ENCODE data around the gene TMEM184C.

The TMEM184C gene

DNA sequence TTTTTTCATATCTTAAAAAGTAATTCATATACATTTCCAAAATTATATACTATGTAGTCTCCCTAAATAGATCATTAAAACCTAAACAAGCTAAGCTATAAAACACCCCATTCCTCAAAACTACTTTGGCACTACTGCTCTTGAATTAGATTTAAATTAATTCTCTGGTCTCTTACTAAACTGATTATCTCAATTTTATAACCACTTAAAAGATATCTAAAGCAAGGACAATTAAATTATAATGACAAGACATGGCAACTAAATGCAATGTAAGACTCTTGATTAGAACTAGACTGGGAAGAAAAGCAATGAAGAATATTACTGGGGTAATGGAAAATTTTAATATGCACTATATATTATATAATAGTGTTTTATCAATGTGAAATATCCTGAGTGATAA lies 27.9 kb downstream of the TMEM184C start:
- H3K27me3 Mint-ChIP-seq, result no peaks in the 10 kb centered on the region
- no peak overlapping the region for H3K4me3 Mint-ChIP-seq
- no peaks in the 10 kb centered on the region for H3K4me1 Mint-ChIP-seq (ENCODE audit: low read depth)
- H3K27ac Mint-ChIP-seq, result no peak overlapping the region
- intact Hi-C loops (cut with micrococcal nuclease), result no loop called here
- no peaks in the 10 kb centered on the region for H3K9me3 Mint-ChIP-seq
- H3K36me3 Mint-ChIP-seq (ENCODE audit: low read depth), result peaks cover 59% of the 10 kb centered on the region

DNA sequence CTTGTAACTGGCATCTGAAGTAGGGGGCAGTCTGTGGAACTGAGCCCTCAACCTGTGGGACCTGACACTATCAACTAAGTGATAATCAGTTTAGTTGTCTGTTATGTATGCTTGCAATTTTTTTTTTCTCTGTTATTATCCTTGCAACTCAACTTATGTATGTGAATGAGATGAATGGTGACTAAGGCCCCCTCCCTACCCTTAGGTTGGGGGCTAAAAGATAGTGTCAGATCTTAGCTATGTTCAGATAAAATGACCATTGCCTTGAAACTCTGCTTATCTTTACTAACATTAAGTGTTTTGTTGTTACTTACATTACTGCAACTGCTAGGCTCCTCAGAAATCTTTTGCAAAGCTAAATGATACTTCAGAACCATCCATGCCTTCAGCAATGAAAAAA lies 31.5 kb downstream of the TMEM184C start:
- no peaks in the 10 kb centered on the region for H3K27me3 Mint-ChIP-seq
- H3K27ac Mint-ChIP-seq, result no peak overlapping the region
- H3K4me3 Mint-ChIP-seq, result no peak overlapping the region
- no peaks in the 10 kb centered on the region for H3K4me1 Mint-ChIP-seq (ENCODE audit: low read depth)
- intact Hi-C loops (cut with micrococcal nuclease), result no loop called here
- no peaks in the 10 kb centered on the region for H3K9me3 Mint-ChIP-seq
- peaks cover 64% of the 10 kb centered on the region for H3K36me3 Mint-ChIP-seq (ENCODE audit: low read depth)

DNA sequence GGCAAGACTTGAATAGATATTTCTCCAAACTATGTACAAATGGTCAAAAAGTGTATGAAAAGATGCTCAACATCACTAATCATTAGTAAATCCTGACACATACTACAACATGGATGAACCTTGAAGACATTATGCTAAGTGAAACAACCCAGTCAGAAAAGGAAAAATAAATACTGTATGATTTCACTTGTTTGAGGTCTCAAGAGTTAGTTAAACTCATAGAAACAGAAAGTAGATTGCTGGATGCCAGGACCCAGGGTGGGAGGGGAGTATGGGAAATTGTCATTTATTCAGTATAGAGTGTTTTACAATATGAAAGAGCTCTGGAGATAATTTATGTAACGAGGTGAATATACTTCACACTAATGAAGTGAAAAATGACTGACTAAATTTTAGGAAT lies 34.4 kb downstream of the TMEM184C start:
- no peaks in the 10 kb centered on the region for H3K9me3 Mint-ChIP-seq
- H3K27ac Mint-ChIP-seq, result no peak overlapping the region

DNA sequence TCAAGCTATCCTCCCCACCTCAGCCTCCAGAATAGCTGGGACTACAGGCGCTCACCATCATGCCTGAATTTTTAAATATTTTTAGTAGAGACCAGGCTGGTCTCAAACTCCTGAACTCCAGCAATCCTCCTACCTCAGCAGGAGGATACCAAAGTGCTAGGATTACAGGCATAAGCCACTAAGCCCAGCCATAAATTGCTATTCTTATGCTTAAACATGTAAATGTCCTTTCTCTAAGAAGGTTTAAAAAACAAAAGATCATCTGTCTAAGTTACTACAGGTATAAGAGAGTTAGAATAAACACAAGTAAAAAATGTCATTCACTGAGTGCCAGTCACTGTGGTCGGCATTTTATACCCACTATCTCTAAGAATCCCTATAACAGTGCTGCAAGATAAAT lies 38.4 kb downstream of the TMEM184C start:
- Mint-ChIP-seq H3K4me1 (ENCODE audit: low read depth) (no peaks in the 10 kb centered on the region), H3K27ac (no peak overlapping the region), H3K4me3 (no peak overlapping the region), H3K36me3 (ENCODE audit: low read depth) (peaks cover 82% of the 10 kb centered on the region), H3K27me3 (no peaks in the 10 kb centered on the region), H3K9me3 (no peaks in the 10 kb centered on the region)
- intact Hi-C loops (cut with micrococcal nuclease), result no loop called here

More for the DNA sequence above, 34.4 kb downstream of the TMEM184C start:
- Mint-ChIP-seq H3K27me3 (no peaks in the 10 kb centered on the region), H3K4me1 (ENCODE audit: low read depth) (no peaks in the 10 kb centered on the region), H3K36me3 (ENCODE audit: low read depth) (peaks cover 79% of the 10 kb centered on the region), H3K4me3 (no peak overlapping the region)
- intact Hi-C loops (cut with micrococcal nuclease), result no loop called here

DNA sequence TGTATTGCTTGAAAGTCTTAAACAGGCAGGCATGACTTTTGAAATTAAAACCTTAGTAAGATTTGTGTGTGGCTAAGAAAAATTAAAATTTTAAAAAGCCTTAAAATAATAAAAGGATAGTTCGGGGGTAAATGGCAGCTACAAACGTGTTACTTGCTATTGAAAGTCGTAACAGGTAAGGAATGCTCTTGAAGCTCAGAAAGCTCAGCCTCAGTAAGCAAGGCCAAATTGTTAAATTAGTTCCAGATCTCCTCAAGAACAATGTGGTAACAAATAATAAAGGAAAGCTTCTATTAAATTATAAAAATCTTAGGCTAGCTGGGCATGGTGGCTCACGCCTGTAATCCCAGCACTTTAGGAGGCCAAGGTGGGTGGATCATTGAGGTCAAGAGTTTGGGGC lies 41.3 kb downstream of the TMEM184C start:
- H3K27ac Mint-ChIP-seq, result no peak overlapping the region
- peaks cover 68% of the 10 kb centered on the region for H3K36me3 Mint-ChIP-seq (ENCODE audit: low read depth)

DNA sequence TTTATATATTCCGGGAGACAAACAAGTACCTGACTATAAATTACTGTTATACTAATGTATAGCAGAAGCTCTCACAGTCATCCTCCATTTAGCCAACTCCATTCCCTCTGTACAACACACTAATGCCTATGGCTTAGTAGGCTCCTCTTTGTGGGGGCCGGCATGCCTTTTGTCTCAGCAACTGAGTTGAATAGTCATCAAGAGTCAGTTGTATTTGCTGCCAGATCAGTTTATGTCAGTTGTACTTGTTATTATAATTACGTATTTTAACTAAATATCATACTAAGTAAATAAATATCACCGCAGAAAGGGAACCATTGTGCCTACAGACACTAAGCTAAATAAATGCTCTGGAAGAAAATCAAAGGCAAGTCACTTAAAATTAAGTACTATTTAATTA lies 56.9 kb downstream of the TMEM184C start:
- Mint-ChIP-seq H3K36me3 (ENCODE audit: low read depth) (peaks cover 35% of the 10 kb centered on the region), H3K27me3 (no peaks in the 10 kb centered on the region), H3K27ac (no peak overlapping the region), H3K4me1 (ENCODE audit: low read depth) (no peaks in the 10 kb centered on the region), H3K4me3 (no peak overlapping the region), H3K9me3 (no peaks in the 10 kb centered on the region)
- intact Hi-C loops (cut with micrococcal nuclease), result no loop called here

More for the DNA sequence above, 41.3 kb downstream of the TMEM184C start:
- intact Hi-C loops (cut with micrococcal nuclease), result no loop called here
- no peak overlapping the region for H3K4me3 Mint-ChIP-seq
- H3K9me3 Mint-ChIP-seq, result no peaks in the 10 kb centered on the region
- no peaks in the 10 kb centered on the region for H3K4me1 Mint-ChIP-seq (ENCODE audit: low read depth)
- H3K27me3 Mint-ChIP-seq, result no peaks in the 10 kb centered on the region

DNA sequence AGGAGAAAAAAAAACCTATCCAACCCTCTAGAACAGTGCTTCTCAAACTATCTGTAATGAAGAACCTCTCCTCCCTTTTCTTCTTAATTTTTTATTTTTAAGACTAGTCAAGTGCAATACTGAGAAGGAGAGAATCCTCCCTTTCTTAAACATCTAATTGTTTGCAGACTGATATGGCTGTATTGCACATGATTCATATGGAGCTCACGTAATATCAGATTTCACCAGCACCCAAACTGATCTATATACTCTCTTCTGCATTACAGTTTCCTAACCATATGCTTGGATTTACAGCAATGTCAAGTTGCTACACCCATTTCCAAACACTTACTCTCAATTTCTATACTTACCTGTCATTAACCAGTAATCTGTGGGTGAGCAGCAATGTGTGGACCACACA lies 57.3 kb downstream of the TMEM184C start:
- intact Hi-C loops (cut with micrococcal nuclease), result no loop called here
- peaks cover 40% of the 10 kb centered on the region for H3K36me3 Mint-ChIP-seq (ENCODE audit: low read depth)
- no peaks in the 10 kb centered on the region for H3K4me1 Mint-ChIP-seq (ENCODE audit: low read depth)
- no peak overlapping the region for H3K27ac Mint-ChIP-seq
- H3K9me3 Mint-ChIP-seq, result no peaks in the 10 kb centered on the region
- no peak overlapping the region for H3K4me3 Mint-ChIP-seq
- H3K27me3 Mint-ChIP-seq, result no peaks in the 10 kb centered on the region

DNA sequence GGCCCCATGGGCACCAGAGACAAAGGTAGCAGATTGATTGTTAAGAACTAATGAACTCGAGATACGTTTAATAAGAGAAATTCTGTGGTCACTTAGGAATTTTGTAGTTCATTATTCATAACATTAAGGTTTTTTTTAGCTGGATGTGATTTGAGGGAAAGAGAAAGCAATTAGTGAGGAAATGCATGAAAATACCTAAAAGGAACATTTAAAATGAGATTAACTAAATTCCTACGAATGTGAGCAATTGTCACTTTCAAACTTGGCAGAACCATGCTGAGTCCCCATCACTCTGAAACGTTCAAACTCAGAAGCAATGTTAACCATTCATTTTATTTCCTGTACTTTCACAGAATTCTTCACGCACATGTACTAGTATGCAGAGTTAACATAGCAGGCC lies 60.9 kb downstream of the TMEM184C start:
- H3K36me3 Mint-ChIP-seq (ENCODE audit: low read depth), result peaks cover 24% of the 10 kb centered on the region
- no peak overlapping the region for H3K27ac Mint-ChIP-seq

DNA sequence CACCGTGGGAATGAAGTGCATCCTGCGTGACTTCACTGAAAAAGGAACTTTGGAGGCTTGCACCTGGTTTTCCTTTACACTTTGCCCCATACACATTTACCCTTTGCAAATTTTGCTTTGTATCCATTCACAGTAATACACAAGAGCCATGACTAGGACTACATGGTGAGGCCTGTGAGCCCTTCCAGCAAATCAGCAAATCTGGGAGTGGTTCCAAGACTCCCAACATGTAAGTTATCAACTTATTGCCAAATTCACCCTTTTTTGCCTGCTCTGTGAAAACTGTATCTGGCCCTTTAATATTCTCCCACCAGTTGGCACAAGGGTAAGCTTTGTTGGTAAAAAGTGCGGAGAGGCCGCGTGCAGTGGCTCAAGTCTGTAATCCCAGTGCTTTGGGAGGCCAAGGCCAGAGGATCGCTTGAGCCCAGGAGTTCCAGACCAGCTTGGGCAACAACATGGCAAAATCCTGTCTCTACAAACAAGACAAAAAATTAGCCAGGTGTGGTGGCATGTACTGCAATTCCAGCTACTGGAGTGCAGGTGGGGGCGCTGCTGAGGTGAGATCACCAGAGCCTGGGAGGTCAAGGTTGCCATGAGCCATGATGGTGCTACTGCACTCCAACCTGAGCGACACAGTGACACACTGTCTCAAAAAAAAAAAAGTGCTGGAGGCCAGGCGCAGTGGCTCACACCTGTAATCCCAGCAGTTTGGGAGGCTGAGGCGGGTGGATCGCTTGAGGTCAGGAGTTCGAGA lies 61.8 kb downstream of the TMEM184C start:
- Mint-ChIP-seq H3K27ac (no peak overlapping the region), H3K36me3 (ENCODE audit: low read depth) (peaks cover 32% of the 10 kb centered on the region), H3K9me3 (no peaks in the 10 kb centered on the region), H3K27me3 (no peaks in the 10 kb centered on the region), H3K4me1 (ENCODE audit: low read depth) (peaks cover 22% of the 10 kb centered on the region), H3K4me3 (no peak overlapping the region)
- intact Hi-C loops (cut with micrococcal nuclease), result no loop called here

More for the DNA sequence above, 60.9 kb downstream of the TMEM184C start:
- Mint-ChIP-seq H3K4me1 (ENCODE audit: low read depth) (peaks cover 18% of the 10 kb centered on the region), H3K4me3 (no peak overlapping the region), H3K9me3 (no peaks in the 10 kb centered on the region), H3K27me3 (no peaks in the 10 kb centered on the region)
- intact Hi-C loops (cut with micrococcal nuclease), result no loop called here

DNA sequence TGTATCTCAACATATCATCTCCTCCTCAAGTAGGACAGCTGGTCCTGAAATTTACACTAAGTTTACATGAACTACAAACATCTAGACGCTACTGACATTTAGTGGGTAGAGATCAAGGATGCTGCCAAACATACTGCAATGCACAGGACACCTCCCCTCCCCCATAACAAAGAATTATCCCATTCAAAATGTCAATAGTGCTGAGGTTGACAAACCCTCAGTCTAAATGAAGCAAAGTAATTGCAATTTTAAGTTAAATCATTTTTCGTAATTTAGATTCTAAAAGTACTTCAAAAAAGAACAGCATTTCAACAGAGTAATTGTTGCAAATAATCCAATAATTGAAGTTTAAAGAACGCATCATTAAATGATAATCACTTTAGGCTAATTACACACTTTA lies 65.6 kb downstream of the TMEM184C start:
- Mint-ChIP-seq H3K27me3 (no peaks in the 10 kb centered on the region), H3K27ac (peak overlapping the region; percentile 91), H3K36me3 (ENCODE audit: low read depth) (peaks cover 30% of the 10 kb centered on the region), H3K4me1 (ENCODE audit: low read depth) (peaks cover 22% of the 10 kb centered on the region), H3K9me3 (no peaks in the 10 kb centered on the region), H3K4me3 (peak overlapping the region; percentile 86)
- intact Hi-C loops (cut with micrococcal nuclease), result no loop called here

DNA sequence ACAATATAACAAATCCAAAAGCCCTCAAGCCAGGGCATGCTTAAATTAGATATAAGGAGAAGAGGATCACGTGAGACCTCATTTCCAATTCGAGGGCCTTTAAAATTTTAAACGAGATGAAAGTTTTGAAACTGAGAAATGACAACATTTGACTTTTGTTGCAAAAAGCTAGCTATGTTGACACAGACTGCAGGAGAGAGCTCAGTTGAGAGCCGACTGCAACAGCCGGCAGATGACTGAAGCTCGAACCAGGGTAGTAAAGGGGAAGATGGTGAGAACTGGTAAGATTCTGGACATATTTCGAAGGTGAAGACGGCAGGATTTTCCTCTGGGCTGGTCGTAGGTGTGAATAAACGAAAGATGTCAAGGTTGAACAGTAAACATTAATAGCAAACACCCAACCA lies 66.0 kb downstream of the TMEM184C start:
- Mint-ChIP-seq H3K9me3 (no peaks in the 10 kb centered on the region), H3K27me3 (no peaks in the 10 kb centered on the region), H3K36me3 (ENCODE audit: low read depth) (peaks cover 26% of the 10 kb centered on the region), H3K4me3 (peak overlapping the region; percentile 86), H3K27ac (peak overlapping the region; percentile 91), H3K4me1 (ENCODE audit: low read depth) (peaks cover 22% of the 10 kb centered on the region)
- intact Hi-C loops (cut with micrococcal nuclease), result no loop called here

DNA sequence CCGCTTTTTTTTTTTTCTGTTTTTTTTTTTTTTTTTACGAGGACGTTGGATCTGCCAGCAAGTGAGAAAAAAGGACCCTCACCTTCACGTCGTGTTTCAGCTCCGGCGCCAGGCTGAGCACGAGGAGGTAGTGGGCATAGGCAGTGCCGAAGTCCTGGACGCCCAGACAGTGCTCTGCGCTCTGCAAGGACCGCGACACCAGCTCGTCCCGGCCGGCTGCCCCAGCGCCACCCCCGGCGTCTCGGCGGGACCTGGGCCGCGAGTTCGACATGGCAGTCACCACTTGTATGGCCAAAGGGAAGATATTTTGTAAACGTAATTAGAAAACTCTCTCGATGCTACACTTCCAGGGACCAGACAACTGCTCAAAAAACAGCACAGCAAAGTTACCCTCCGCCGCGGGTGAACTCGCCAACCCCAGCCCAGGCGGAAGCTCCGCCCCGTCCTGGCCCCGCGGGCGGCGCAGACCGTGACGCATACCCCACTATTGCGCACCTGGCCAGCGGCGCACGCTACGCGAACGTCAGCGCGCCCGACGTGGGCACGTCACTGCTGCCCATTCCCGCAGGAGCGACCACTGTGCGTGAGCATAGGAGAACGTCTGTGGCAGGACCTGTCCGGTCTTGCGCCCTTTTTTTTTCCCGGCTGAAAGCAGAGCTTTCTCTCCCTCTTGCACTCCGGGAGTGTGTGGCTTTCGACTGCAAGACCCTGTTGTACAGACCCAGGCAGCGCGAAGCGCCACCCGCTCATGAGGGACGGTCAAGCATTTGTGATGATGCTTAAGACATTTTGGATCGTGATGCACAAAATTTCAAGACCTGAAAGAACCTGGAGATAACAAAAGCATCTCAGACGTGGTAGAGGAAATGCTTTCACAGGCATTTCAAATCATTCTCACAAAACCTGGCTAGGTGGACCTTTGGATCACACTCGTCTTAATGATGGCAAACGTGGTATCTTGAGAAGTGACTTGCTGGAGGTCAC lies 66.8 kb downstream of the TMEM184C start, which contains the start of gene PRMT9:
TSS of gene PRMT9 (minus strand) at position 447 of the 984 bp plus-strand sequence. CDS start at position 271, 176 bp downstream.
- peak within 1 kb of the TSS; percentile 86 for H3K4me3 Mint-ChIP-seq
- H3K27me3 Mint-ChIP-seq, result peaks cover 2% of the 10 kb centered on the region
- intact Hi-C loops (cut with micrococcal nuclease), result no loop called here
- peaks cover 22% of the 10 kb centered on the region for H3K4me1 Mint-ChIP-seq (ENCODE audit: low read depth)
- H3K27ac Mint-ChIP-seq, result peak within 1 kb of the TSS; percentile 91
- H3K9me3 Mint-ChIP-seq, result no peaks in the 10 kb centered on the region
- H3K36me3 Mint-ChIP-seq (ENCODE audit: low read depth), result peaks cover 18% of the 10 kb centered on the region

DNA sequence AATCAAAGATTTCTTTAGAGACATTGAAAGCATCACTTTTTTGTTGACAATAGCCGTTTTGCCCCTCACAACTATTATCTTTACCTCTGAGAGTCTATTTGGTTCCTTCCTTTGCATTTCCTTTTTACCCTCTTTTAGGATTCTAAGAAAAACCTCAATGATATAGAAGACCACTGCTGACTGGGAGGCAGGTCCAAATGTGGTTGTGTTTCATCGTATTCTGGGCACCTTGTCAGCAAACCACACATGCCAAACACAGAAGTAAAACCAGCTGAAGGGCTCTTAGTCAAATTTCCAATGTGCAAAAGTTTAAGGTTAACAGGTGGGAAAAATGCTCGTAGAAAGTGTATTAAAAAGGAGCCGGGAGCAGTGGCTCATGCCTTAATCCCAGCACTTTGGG lies 71.9 kb downstream of the TMEM184C start:
- Mint-ChIP-seq H3K9me3 (no peaks in the 10 kb centered on the region), H3K27me3 (peaks cover 8% of the 10 kb centered on the region), H3K4me3 (no peak overlapping the region), H3K27ac (no peak overlapping the region), H3K4me1 (ENCODE audit: low read depth) (no peaks in the 10 kb centered on the region), H3K36me3 (ENCODE audit: low read depth) (peaks cover 2% of the 10 kb centered on the region)
- intact Hi-C loops (cut with micrococcal nuclease), result no loop called here

DNA sequence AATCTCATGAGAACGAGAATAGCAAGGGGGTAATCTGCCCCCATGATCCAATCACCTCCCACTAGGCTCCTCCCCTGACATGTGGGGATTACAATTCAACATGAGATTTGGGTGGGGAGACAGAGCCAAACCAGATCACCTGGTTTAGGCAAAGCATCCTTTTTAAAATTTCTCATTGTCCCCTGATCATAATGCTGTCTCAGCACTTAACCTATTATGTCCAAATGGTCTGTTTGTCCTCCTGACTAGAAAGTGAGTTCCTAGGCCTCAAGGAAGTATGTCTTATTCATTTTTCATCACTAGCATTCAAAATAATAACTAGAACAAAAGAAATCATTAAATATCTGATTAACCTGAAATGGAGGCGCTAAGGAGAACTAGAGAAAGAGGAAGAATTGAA lies 74.6 kb downstream of the TMEM184C start:
- Mint-ChIP-seq H3K27ac (no peak overlapping the region), H3K9me3 (no peaks in the 10 kb centered on the region), H3K4me3 (no peak overlapping the region), H3K4me1 (ENCODE audit: low read depth) (no peaks in the 10 kb centered on the region), H3K27me3 (peaks cover 10% of the 10 kb centered on the region), H3K36me3 (ENCODE audit: low read depth) (no peaks in the 10 kb centered on the region)
- intact Hi-C loops (cut with micrococcal nuclease), result no loop called here
